HUES48 (cell line): ENCODE results near the gene PRDM9.

ENCODE experiments used
- H3K27ac ChIP-seq: one replicate; pipeline ENCODE4 v1.7.0; 2013; ENCODE audit warnings: low read depth, low read length, inconsistent platforms
- H3K27me3 ChIP-seq: 2 replicates; pipeline ENCODE4 v1.6.1; 2013; ENCODE audit warnings: mild to moderate bottlenecking, low read length; ENCODE audit not compliant: control insufficient read depth, insufficient read depth
- H3K36me3 ChIP-seq: 2 replicates; pipeline ENCODE4 v1.6.1; 2013; ENCODE audit warnings: low read length; ENCODE audit not compliant: control insufficient read depth, insufficient read depth
- H3K4me1 ChIP-seq: 2 replicates; pipeline ENCODE4 v1.6.1; 2013; ENCODE audit warnings: mild to moderate bottlenecking, low read length; ENCODE audit not compliant: control insufficient read depth, insufficient read depth
- H3K4me3 ChIP-seq: 2 replicates; pipeline ENCODE4 v1.5.1; 2013; ENCODE audit warnings: mild to moderate bottlenecking, low read depth, low read length
- H3K9ac ChIP-seq: 2 replicates; pipeline ENCODE4 v1.6.1; 2013; ENCODE audit warnings: mild to moderate bottlenecking, low read depth, low read length, moderate library complexity
- H3K9me3 ChIP-seq: 2 replicates; pipeline ENCODE4 v1.6.1; 2013; ENCODE audit warnings: low read length; ENCODE audit not compliant: control insufficient read depth, insufficient read depth

Gene PRDM9

DNA sequence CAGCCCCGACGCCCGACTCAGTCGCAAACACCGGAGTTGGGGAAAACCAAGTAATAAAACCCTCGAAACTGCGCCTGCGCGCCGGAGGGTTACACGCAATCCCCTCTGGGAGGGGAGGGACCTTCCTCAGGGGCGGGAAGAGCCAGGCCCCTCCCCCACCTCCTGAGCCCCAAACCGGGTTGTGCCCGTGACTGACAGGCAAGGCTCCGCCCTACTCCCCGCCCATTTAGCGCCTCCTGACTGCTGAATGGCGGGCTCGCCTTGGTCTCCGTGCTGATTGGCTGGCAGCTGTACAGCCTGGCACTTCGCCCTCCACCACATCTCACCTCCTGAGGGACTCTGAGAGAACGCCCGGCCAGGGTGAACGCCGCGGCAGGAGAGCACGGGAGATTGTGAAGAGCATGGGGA is at the start of gene PRDM9:
Gene PRDM9, plus strand, starts transcription at position 332 of the 408 bp plus-strand sequence. CDS start 1,425 bp downstream, outside the sequence.
- Histone ChIP-seq H3K9me3 (0 out of 2 replicates have a peak, but pooled peaks cover 3% of the 10 kb centered on the region), H3K4me1 (no peaks in the 10 kb centered on the region), H3K27me3 (no peaks in the 10 kb centered on the region), H3K4me3 (no peak within 1 kb of the TSS), H3K27ac (no peak within 1 kb of the TSS), H3K9ac (no peak within 1 kb of the TSS), H3K36me3 (no peaks in the 10 kb centered on the region)

- Histone ChIP-seq H3K4me3 (no peak overlapping the region), H3K27ac (no peak overlapping the region), H3K36me3 (no peaks in the 10 kb centered on the region), H3K9ac (no peak overlapping the region), H3K4me1 (no peaks in the 10 kb centered on the region), H3K9me3 (peaks cover 5% of the 10 kb centered on the region; the same call in 1 of the 2 replicates), H3K27me3 (no peaks in the 10 kb centered on the region)
Observed at GRCh38 chr5:23457780-23458179, 49.6 kb upstream of the PRDM9 start.

DNA sequence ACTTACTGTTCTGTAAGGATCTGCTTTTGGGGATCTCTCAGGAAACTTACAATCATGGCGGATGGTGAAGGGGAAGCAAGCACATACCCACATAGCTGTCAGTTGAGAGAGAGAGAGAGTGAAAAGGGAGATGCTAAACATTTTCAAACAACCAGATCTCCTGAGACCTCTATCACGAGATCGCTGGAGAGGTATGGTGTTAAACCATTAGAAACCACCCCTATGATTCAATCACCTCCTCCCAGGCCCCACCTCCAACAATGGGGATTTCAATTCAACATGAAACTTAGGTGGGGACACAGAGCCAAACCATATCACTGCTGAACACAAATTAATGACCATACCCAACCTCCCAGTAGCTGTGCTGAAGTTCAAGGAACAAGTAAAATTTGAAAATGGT is 48.2 kb upstream of the PRDM9 start:
- H3K9me3 ChIP-seq, result peaks cover 5% of the 10 kb centered on the region; the same call in 1 of the 2 replicates

DNA sequence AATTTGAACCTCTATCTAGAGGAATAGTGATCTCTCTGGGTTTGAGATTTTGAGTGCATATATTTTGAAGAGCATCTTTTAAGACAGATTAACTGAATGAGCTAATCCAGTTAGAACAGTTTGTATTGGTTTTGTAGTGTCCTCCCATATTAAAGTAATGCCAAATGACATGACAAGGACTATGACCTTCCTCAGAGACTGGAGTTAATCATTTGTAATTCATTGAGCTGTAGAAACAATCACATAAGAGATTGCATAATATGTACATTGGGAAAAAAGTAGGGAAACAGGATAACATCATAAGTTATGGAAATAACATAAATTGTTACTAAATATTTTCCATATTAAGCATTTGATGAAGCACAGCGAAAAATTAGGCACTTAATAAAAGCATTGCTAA is 45.8 kb upstream of the PRDM9 start:
- Histone ChIP-seq H3K4me3 (no peak overlapping the region), H3K9ac (no peak overlapping the region), H3K9me3 (peaks cover 15% of the 10 kb centered on the region), H3K4me1 (no peaks in the 10 kb centered on the region), H3K27ac (no peak overlapping the region), H3K27me3 (no peaks in the 10 kb centered on the region), H3K36me3 (no peaks in the 10 kb centered on the region)

More for the DNA sequence above, 48.2 kb upstream of the PRDM9 start:
- Histone ChIP-seq H3K27me3 (no peaks in the 10 kb centered on the region), H3K9ac (no peak overlapping the region), H3K4me3 (no peak overlapping the region), H3K4me1 (no peaks in the 10 kb centered on the region), H3K27ac (no peak overlapping the region), H3K36me3 (no peaks in the 10 kb centered on the region)

DNA sequence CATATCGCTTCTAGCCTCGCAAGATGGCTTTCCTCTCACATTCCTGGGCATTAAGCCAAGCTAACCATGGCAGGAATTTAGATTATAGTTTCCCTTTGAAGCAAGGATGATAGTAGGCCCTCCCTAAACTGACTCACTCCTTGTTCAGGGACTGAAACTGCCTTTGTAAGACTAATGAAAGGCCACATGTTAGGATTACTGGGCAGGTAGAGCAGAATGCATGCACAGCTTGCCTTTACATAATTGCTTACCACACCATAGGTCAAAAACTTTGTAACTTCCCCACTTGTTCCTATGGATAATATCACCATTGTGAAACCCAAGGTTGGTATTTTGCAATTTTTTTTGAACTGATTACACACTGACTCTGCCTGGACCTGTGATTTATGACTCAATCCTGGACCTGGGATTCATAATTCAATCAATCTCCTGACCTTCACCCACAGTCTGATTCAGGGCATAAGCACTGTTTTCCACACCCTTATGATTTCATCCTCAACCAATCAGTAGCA is 41.0 kb upstream of the PRDM9 start:
- peaks cover 23% of the 10 kb centered on the region for H3K9me3 ChIP-seq
- H3K27ac ChIP-seq, result no peak overlapping the region
- H3K36me3 ChIP-seq, result no peaks in the 10 kb centered on the region
- H3K4me1 ChIP-seq, result no peaks in the 10 kb centered on the region
- no peak overlapping the region; the same call in 1 of the 2 replicates for H3K4me3 ChIP-seq
- no peak overlapping the region for H3K9ac ChIP-seq
- H3K27me3 ChIP-seq, result no peaks in the 10 kb centered on the region

DNA sequence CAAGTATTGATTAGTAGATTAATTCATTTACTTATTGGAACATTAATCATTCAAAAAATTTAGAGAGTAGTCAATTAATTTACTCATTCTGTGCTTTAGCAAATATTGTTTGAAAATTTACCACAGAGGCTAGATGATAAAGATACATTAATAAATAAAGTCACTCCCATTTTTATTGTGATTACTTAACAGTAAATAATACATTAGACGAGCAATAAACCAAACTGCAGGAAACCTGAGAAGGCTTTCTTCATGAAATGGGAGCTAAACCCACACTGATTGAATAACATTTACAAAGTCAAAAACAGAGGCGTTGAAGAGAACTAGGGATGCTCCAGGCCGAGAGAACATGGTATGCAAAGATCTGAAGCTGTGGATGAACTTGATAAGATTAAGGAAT is 38.8 kb upstream of the PRDM9 start:
- Histone ChIP-seq H3K9me3 (peaks cover 23% of the 10 kb centered on the region), H3K27ac (no peak overlapping the region), H3K27me3 (no peaks in the 10 kb centered on the region), H3K4me3 (no peak overlapping the region), H3K4me1 (no peaks in the 10 kb centered on the region), H3K9ac (no peak overlapping the region), H3K36me3 (no peaks in the 10 kb centered on the region)

DNA sequence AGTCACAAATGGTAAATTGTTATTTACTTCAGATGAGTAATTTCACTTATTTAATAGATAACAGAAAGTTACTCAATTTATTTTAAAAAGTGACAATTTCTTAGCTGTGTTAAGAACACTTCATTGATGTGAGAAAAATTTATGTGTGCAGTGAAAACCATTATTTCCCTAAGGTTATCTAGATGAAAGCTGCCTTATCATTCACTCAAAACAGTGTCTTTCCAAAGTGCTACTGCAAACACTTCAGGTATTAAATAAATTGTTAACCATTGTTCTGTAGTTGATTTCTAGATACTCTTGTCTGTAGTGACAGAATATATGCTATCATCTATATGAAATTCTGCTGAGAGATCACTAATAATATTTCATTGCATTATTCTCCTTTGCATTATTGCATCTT is 33.5 kb upstream of the PRDM9 start:
- H3K4me1 ChIP-seq, result no peaks in the 10 kb centered on the region
- H3K27me3 ChIP-seq, result no peaks in the 10 kb centered on the region
- no peaks in the 10 kb centered on the region for H3K9me3 ChIP-seq
- no peak overlapping the region for H3K4me3 ChIP-seq
- no peak overlapping the region for H3K9ac ChIP-seq
- H3K36me3 ChIP-seq, result no peaks in the 10 kb centered on the region
- H3K27ac ChIP-seq, result no peak overlapping the region

DNA sequence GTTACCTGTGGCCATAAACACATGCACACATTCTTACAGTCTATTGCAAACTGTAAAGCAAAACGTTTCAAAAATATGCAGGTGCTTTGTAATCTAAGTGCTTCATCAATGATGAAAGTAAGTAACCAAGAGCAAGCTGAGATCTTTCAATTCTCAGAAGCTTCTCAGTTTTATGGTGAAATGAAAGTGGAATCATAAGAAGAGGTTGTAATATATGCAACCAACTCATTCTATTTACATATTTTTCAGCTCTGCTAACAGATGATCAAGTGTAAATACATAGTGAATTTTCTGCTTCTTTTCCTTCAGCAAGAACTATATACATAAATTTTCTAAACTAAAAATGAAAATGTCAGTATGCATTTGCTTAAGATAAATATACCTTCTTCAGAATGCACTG is 33.1 kb upstream of the PRDM9 start:
- no peak overlapping the region for H3K4me3 ChIP-seq
- no peaks in the 10 kb centered on the region for H3K4me1 ChIP-seq
- H3K27ac ChIP-seq, result no peak overlapping the region
- H3K27me3 ChIP-seq, result no peaks in the 10 kb centered on the region
- no peaks in the 10 kb centered on the region for H3K9me3 ChIP-seq
- no peak overlapping the region for H3K9ac ChIP-seq
- no peaks in the 10 kb centered on the region for H3K36me3 ChIP-seq

DNA sequence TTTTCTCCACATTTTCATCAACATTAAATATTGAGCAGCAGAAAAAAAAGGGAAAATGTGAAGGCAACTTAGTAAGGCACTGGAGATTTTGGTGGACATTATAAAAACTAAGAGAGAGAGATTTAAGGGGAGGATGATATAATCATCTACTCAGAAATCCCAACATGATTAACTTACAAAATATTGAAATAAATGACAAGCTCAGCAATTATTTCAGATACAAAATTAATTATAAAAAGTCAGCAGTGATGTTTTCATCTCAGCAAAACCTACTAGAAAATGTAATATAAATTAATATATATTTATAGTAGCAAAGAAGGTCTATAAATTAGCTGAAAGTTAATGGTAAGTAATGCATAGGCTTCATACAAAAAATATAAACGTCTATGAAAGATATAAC is 30.8 kb upstream of the PRDM9 start:
- no peak overlapping the region for H3K9ac ChIP-seq
- H3K4me3 ChIP-seq, result no peak overlapping the region
- H3K27me3 ChIP-seq, result no peaks in the 10 kb centered on the region
- H3K27ac ChIP-seq, result no peak overlapping the region
- no peaks in the 10 kb centered on the region for H3K4me1 ChIP-seq
- no peaks in the 10 kb centered on the region for H3K9me3 ChIP-seq
- H3K36me3 ChIP-seq, result no peaks in the 10 kb centered on the region

DNA sequence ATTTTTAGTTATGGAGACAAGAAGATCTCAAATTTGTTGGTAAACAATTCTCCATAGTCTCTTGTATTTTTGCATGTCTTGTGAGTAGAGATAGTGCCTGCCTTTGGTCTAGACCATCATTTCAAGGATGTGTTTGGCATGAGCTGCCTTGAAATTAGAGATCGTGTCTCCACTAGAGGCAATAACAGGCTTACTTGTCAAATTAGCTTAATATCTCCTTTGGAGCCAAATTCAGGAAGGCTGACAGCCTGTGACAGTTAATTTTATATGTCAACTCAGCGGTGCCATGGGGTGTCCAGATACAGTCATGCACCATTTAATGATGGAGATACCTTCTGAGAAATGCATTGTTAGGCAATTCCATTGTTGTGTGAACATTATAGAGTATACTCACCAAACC is 24.8 kb upstream of the PRDM9 start:
- Histone ChIP-seq H3K27me3 (no peaks in the 10 kb centered on the region), H3K9ac (no peak overlapping the region), H3K9me3 (0 out of 2 replicates have a peak, but pooled peaks cover 5% of the 10 kb centered on the region), H3K27ac (no peak overlapping the region), H3K36me3 (no peaks in the 10 kb centered on the region), H3K4me3 (no peak overlapping the region), H3K4me1 (no peaks in the 10 kb centered on the region)

DNA sequence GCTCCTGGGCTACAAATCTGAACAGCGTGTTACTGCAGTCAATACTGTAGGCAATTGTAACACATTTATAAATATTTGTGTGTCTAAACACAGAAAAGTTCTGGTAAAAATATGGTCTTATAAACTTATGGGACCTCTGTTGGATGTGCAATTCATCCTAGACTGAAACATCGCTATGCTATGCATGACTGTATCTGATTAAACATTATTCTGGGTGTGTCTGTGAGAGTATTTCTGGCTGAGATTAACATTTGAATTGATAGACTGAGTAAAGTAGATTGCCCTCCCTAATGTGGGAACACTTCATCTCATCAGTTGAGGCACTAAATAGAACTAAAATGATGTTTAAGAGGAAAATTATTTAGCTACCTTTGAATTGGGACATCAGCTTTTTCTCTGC is 24.3 kb upstream of the PRDM9 start:
- H3K36me3 ChIP-seq, result no peaks in the 10 kb centered on the region

More for the DNA sequence above, 24.3 kb upstream of the PRDM9 start:
- Histone ChIP-seq H3K9me3 (0 out of 2 replicates have a peak, but pooled peaks cover 5% of the 10 kb centered on the region), H3K9ac (no peak overlapping the region), H3K27me3 (no peaks in the 10 kb centered on the region), H3K4me1 (no peaks in the 10 kb centered on the region), H3K4me3 (no peak overlapping the region), H3K27ac (no peak overlapping the region)
